ENCODE data around the gene CHEK2.

GRCh38 chr22:28742562-28742962, 942 bp upstream of the CHEK2 start:
- TF ChIP-seq CTCF (IDR thresholded peaks at IDR 0.05) (no peak), POLR2A (IDR thresholded peaks at IDR 0.05) (no peak)

All from vagina (tissue), 2 donors.